Smooth muscle cell (in vitro differentiated cells): ENCODE data around the gene DCAF15. TPM values are rescaled to one million over a fixed set of nuclear protein-coding genes. Genes with fewer than 3 reads are reported as not detected.

Experiments used
- DNase-seq: peaks from one replicate; lab custom pipeline; 2025; ENCODE audit not compliant: unreplicated experiment; lab: John Stamatoyannopoulos, UW
- H2AFZ ChIP-seq: fragments of 200-600 bp; sonication (generic); 2 replicates; pipeline ENCODE4 v1.6.0; 2016; ENCODE audit warnings: antibody characterized with exemption, low read depth, mild to moderate bottlenecking
- H3F3A ChIP-seq: fragments of 200-600 bp; sonication (generic); 2 replicates; pipeline ENCODE4 v1.6.0; 2017; ENCODE audit warnings: antibody characterized with exemption, low read depth
- H3K27ac ChIP-seq: fragments of 200-600 bp; sonication (generic); 2 replicates; pipeline ENCODE4 v1.5.1; 2016; ENCODE audit warnings: low read depth, mild to moderate bottlenecking
- H3K27me3 ChIP-seq: fragments of 200-600 bp; sonication (generic); 2 replicates; pipeline ENCODE4 v1.6.1; 2016; ENCODE audit warnings: low read depth, mild to moderate bottlenecking
- H3K36me3 ChIP-seq: fragments of 200-600 bp; sonication (generic); 2 replicates; pipeline ENCODE4 v1.5.1; 2016; ENCODE audit warnings: low read depth
- H3K4me1 ChIP-seq: fragments of 200-600 bp; sonication (generic); 2 replicates; pipeline ENCODE4 v1.5.1; 2016; ENCODE audit warnings: low read depth
- H3K4me2 ChIP-seq: fragments of 200-600 bp; sonication (generic); 2 replicates; pipeline ENCODE4 v1.6.0; 2016; ENCODE audit warnings: mild to moderate bottlenecking
- H3K4me3 ChIP-seq: fragments of 200-600 bp; sonication (generic); 2 replicates; pipeline ENCODE4 v1.5.1; 2016; ENCODE audit warnings: mild to moderate bottlenecking
- H3K79me2 ChIP-seq: fragments of 200-600 bp; sonication (generic); 2 replicates; pipeline ENCODE4 v1.6.0; 2016; ENCODE audit warnings: low read depth, mild to moderate bottlenecking
- H3K9ac ChIP-seq: fragments of 200-600 bp; sonication (generic); 2 replicates; pipeline ENCODE4 v1.6.0; 2016; ENCODE audit warnings: low read depth
- H3K9me3 ChIP-seq: fragments of 200-600 bp; sonication (generic); replicated peaks from 2 replicates; pipeline ENCODE4 v1.5.1; 2016; ENCODE audit warnings: low read depth
- H4K20me1 ChIP-seq: fragments of 200-600 bp; sonication (generic); 2 replicates; pipeline ENCODE4 v1.6.0; 2016; ENCODE audit warnings: low read depth
- WGBS: methylation state at CpG from one replicate; pipeline ENCODE4 v1.1.7; 2016; ENCODE audit warnings: low lambda C conversion rate; 5-methylcytosine and 5-hydroxymethylcytosine counted together
- polyA plus RNA-seq: library from polyadenylated mRNA; unstranded; fragments of >200 nt; fragmentation: Nextera tagmentation; extraction: Ambion mirVana; gene quantifications from 2 replicates; pipeline ENCODE4 v1.2.1, GENCODE V29; 2016
- total RNA-seq: library from RNA; depleted of rRNA; stranded (reverse); fragments of >200 nt; gene quantifications from 2 replicates; pipeline ENCODE4 v1.2.3, GENCODE V29; 2014
- TF ChIP-seq, protein P1 (sequence below): fragments of 200-600 bp; sonication (generic); IDR thresholded peaks from 2 replicates; pipeline ENCODE4 v1.5.1; 2017; ENCODE audit warnings: borderline replicate concordance, mild to moderate bottlenecking, antibody characterized with exemption; ENCODE audit not compliant: insufficient read depth, poor library complexity, severe bottlenecking

DCAF15 gene
- total and polyA plus RNA-seq, 2 experiments from 2014 or later: 12.4 to 27.0 TPM

DNA sequence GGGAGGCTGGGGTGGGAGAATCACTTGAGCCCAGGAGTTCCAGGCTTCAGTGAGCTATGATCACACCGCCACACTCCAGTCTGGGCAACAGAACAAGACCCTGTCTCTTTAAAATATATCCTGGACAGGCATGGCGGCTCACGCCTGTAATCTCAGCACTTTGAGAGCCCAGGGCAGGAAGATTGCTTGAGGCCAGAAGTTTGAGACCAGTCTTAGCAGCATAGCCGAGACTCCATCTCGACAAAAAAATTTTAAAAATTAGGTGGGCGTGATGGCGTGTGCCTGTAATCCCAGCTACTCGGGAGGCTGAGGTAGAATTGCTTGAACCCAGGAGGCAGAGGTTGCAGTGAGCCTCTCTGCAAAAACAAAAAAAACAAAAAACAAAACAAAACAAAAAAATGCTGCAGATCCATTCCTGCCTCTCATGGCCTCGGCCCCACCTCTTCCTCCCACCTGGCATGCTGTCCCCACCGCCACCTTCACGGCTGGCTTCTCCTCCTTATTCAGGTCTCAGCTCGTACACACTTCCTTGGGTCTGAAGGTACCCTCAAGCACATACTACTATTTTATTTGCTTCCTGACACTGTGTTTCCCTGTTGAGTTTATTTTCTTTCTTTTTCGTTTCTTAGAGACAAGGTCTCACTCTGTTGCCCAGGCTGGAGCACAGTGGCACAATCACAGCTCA lies 48.5 kb downstream of the DCAF15 start:
- no peak overlapping the region for H3K4me2 ChIP-seq
- TF ChIP-seq, protein P1, sequence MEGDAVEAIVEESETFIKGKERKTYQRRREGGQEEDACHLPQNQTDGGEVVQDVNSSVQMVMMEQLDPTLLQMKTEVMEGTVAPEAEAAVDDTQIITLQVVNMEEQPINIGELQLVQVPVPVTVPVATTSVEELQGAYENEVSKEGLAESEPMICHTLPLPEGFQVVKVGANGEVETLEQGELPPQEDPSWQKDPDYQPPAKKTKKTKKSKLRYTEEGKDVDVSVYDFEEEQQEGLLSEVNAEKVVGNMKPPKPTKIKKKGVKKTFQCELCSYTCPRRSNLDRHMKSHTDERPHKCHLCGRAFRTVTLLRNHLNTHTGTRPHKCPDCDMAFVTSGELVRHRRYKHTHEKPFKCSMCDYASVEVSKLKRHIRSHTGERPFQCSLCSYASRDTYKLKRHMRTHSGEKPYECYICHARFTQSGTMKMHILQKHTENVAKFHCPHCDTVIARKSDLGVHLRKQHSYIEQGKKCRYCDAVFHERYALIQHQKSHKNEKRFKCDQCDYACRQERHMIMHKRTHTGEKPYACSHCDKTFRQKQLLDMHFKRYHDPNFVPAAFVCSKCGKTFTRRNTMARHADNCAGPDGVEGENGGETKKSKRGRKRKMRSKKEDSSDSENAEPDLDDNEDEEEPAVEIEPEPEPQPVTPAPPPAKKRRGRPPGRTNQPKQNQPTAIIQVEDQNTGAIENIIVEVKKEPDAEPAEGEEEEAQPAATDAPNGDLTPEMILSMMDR: no peak
- no peak overlapping the region for H3K9ac ChIP-seq
- H3K9me3 ChIP-seq: no peaks in the 10 kb centered on the region
- H3K79me2 ChIP-seq: peaks cover 53% of the 10 kb centered on the region
- peaks cover 14% of the 10 kb centered on the region for H3F3A ChIP-seq
- 81% methylated on average over 13 of the region's 13 CpGs for WGBS
- no peak overlapping the region for H3K27ac ChIP-seq
- no peak overlapping the region for H2AFZ ChIP-seq
- no peak overlapping the region for H3K4me3 ChIP-seq
- H3K4me1 ChIP-seq: no peaks in the 10 kb centered on the region
- DNase-seq: no peak
- H3K36me3 ChIP-seq: no peaks in the 10 kb centered on the region
- H4K20me1 ChIP-seq: no peaks in the 10 kb centered on the region
- no peaks in the 10 kb centered on the region for H3K27me3 ChIP-seq

DNA sequence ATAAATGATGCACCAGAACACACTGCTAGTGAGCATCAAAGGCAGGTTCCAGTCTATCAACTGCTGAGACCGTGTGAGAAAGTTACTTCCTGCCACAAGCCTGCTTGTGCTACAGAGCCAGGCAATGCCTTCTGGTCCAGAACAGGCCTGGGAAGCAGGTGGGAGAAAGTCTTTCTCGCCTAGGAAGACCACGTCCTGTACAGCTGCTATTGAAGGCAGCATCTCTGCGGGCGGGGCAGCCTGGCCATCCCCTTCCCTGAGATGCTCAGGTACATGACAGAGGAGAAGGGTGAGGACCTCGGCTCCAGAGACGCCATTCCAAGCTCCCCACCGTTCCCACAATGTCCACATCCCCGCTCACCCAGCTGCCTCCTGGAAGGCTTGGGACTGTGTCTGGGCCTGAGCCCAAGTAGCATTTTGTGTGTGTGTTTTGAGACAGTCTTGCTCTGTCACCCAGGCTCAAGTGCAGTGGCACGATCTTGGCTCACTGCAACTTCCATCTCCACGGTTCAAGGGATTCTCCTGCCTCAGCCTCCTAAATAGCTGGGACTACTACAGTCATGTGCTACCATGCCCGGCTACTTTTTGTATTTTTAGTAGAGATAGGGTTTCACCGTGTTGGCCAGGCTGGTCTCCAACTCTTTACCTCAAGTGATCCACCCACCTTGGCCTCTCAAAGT lies 50.4 kb downstream of the DCAF15 start:
- H3K4me2 ChIP-seq: no peak overlapping the region

DNA sequence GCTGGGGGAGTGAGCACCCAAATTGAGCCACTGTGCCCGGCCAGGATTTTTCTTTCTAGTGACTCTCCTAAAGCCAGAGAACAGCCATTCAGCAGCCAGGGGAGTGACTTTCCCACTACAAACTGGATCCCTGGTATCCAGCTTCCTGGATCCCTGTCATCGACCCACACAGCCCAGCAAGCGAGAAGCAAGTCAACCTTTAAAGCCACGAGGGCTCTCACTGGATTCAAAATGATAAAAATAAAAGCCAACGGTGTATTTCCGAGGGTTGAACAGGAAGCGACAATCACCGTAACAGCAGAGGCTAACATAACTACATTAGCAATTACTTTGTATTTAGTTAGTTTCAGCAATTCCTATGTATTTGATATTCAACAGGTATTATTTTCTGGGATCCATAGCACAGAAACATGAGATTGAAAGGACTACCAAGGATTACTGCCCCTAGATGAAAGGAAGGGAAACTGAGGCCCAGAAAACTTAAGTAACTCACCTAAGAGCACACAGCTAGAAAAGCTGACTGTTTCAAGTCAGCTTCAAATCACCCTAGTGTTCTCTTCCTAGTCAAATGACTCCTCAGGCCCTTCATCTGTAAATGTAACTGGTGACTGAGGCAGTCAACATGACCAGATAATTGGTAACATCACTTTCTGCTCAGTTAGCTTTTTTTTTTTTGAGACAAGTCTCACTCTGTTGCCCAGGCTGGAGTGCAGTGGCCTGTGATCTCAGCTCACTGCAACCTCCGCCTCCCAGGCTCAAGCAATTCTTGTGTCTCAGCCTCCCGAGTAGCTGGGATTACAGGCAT lies 51.1 kb downstream of the DCAF15 start:
- no peaks in the 10 kb centered on the region for H4K20me1 ChIP-seq
- H3K9me3 ChIP-seq: no peaks in the 10 kb centered on the region
- 75% methylated on average over 10 of the region's 10 CpGs for WGBS
- no peaks in the 10 kb centered on the region for H3K27me3 ChIP-seq
- peaks cover 21% of the 10 kb centered on the region for H3F3A ChIP-seq
- peak overlapping the region; percentile 52 for H3K27ac ChIP-seq
- peaks cover 39% of the 10 kb centered on the region for H3K79me2 ChIP-seq
- H2AFZ ChIP-seq: no peak overlapping the region
- no peak for DNase-seq
- no peak overlapping the region for H3K4me2 ChIP-seq
- no peak overlapping the region for H3K4me3 ChIP-seq
- TF ChIP-seq, protein P1: no peak
- no peak overlapping the region for H3K9ac ChIP-seq
- no peaks in the 10 kb centered on the region for H3K36me3 ChIP-seq
- peaks cover 3% of the 10 kb centered on the region for H3K4me1 ChIP-seq

More for the DNA sequence above, 50.4 kb downstream of the DCAF15 start:
- Histone ChIP-seq H3K36me3 (no peaks in the 10 kb centered on the region), H3K4me1 (peaks cover 3% of the 10 kb centered on the region), H3K27me3 (no peaks in the 10 kb centered on the region), H3K79me2 (peaks cover 46% of the 10 kb centered on the region), H2AFZ (no peak overlapping the region), H3K9me3 (no peaks in the 10 kb centered on the region), H3K9ac (no peak overlapping the region), H4K20me1 (no peaks in the 10 kb centered on the region), H3K4me3 (no peak overlapping the region), H3F3A (peaks cover 14% of the 10 kb centered on the region), H3K27ac (peak overlapping the region; percentile 52)
- WGBS: 87% methylated on average over 13 of the region's 13 CpGs
- TF ChIP-seq, protein P1: no peak
- DNase-seq: no peak
